Fibroblast of lung (primary cell): ENCODE data around the gene SLC27A1. TPM values are rescaled to one million over a fixed set of nuclear protein-coding genes. Genes with fewer than 3 reads are reported as not detected.
A peak's percentile ranks its signal among the peaks of the same experiment; 100 is the strongest.

ENCODE experiments used
- DNase-seq, 2 donors: peaks; one replicate each; pipeline versions ENCODE4 v3.0.0 to v3.0.0-alpha.2; 2010; ENCODE audit warnings: low read depth in 2 of 2
- H2AFZ ChIP-seq: 2 replicates; pipeline ENCODE4 v1.5.1; 2012; ENCODE audit warnings: low read length, control low read depth, inconsistent platforms
- H3K27ac ChIP-seq: 2 replicates; pipeline ENCODE4 v1.5.1; 2011; ENCODE audit warnings: low read length, control low read depth; ENCODE audit not compliant: insufficient read depth
- H3K27me3 ChIP-seq: 2 replicates; pipeline ENCODE4 v1.5.1; 2011; ENCODE audit warnings: mild to moderate bottlenecking, low read length; ENCODE audit not compliant: control insufficient read depth, insufficient read depth
- H3K36me3 ChIP-seq: 2 replicates; pipeline ENCODE4 v1.5.1; 2011; ENCODE audit warnings: low read length; ENCODE audit not compliant: control insufficient read depth, insufficient read depth
- H3K4me1 ChIP-seq: 2 replicates; pipeline ENCODE4 v1.5.1; 2011; ENCODE audit warnings: low read length; ENCODE audit not compliant: control insufficient read depth, insufficient read depth; ENCODE audit errors: extremely low read depth
- H3K4me2 ChIP-seq: 2 replicates; pipeline ENCODE4 v1.5.1; 2011; ENCODE audit warnings: low read length, control low read depth; ENCODE audit not compliant: insufficient read depth; ENCODE audit errors: extremely low read depth
- H3K4me3 ChIP-seq, 4 experiments: fragments of 200-600 bp in 1 of 4; sonication (generic) in 1 of 4; replicated peaks in 1 of 4; 2 replicates each; pipeline ENCODE4 v1.5.1; 2011 to 2016; ENCODE audit warnings: low read length in 4 of 4, low read depth in 3 of 4, mild to moderate bottlenecking in 3 of 4, control low read depth in 2 of 4, inconsistent platforms in 1 of 4, mixed read lengths in 1 of 4; ENCODE audit not compliant: insufficient read depth in 1 of 4; ENCODE audit errors: control extremely low read depth in 1 of 4
- H3K79me2 ChIP-seq: 2 replicates; pipeline ENCODE4 v1.5.1; 2012; ENCODE audit warnings: mild to moderate bottlenecking, low read length, inconsistent platforms; ENCODE audit not compliant: control insufficient read depth, insufficient read depth
- H3K9ac ChIP-seq: 2 replicates; pipeline ENCODE4 v1.5.1; 2011; ENCODE audit warnings: mild to moderate bottlenecking, low read length, control low read depth; ENCODE audit not compliant: insufficient read depth
- H3K9me3 ChIP-seq: 2 replicates; pipeline ENCODE4 v1.5.1; 2012; ENCODE audit warnings: low read depth, low read length; ENCODE audit not compliant: control insufficient read depth, insufficient read depth
- H4K20me1 ChIP-seq: 2 replicates; pipeline ENCODE4 v1.5.1; 2011; ENCODE audit warnings: low read length; ENCODE audit not compliant: control insufficient read depth, insufficient read depth; ENCODE audit errors: extremely low read depth
- EZH2 ChIP-seq: IDR thresholded peaks from 2 replicates; pipeline ENCODE4 v1.5.1; 2012; ENCODE audit warnings: low read length, control low read depth, mild to moderate bottlenecking; ENCODE audit errors: missing control alignments
- polyA plus RNA-seq, 2 donors: library from polyadenylated mRNA; depleted of rRNA in 1 of 2; stranded (reverse) in 1 of 2; unstranded in 1 of 2; fragments of >200 nt; gene quantifications; 2 replicates each; pipeline ENCODE4 v1.2.1, GENCODE V29; 2011 to 2012; ENCODE audit warnings: missing spikeins in 1 of 2
- total RNA-seq: library from RNA; depleted of rRNA; stranded (reverse); fragments of >200 nt; gene quantifications from 2 replicates; pipeline ENCODE4 v1.2.1, GENCODE V29; 2014
- TF ChIP-seq, protein P1 (sequence below), 2 donors: IDR thresholded peaks in 1 of 2; conservative IDR thresholded peaks in 1 of 2; 1 replicate in 1 of 2; 2 replicates in 1 of 2; pipeline ENCODE4 v1.5.1; 2011 to 2012; ENCODE audit warnings: low read length in 2 of 2, control low read depth in 1 of 2, inconsistent platforms in 1 of 2, low read depth in 1 of 2, mild to moderate bottlenecking in 1 of 2

Gene SLC27A1
- total and polyA plus RNA-seq, 2 donors (not counting 1 experiment from before 2014, with no cell fraction given): 4.0 to 25.3 TPM

GRCh38 chr19:17499648-17500446, 29.5 kb downstream of the SLC27A1 start:
- no peaks in the 10 kb centered on the region for H3K79me2 ChIP-seq
- no peaks in the 10 kb centered on the region for H4K20me1 ChIP-seq
- peak overlapping the region; percentile 65 for H3K27ac ChIP-seq
- no peak overlapping the region for H3K4me3 ChIP-seq
- peak overlapping the region; percentile 4 for H3K9ac ChIP-seq
- peak; percentile 63 to 70 for DNase-seq
- peaks cover 8% of the 10 kb centered on the region for H3K36me3 ChIP-seq
- H3K4me1 ChIP-seq: peaks cover 8% of the 10 kb centered on the region
- H2AFZ ChIP-seq: no peak overlapping the region
- no peak overlapping the region for H3K4me2 ChIP-seq
- H3K27me3 ChIP-seq: no peaks in the 10 kb centered on the region
- H3K9me3 ChIP-seq: no peaks in the 10 kb centered on the region
- TF ChIP-seq EZH2: no peak
- TF ChIP-seq, protein P1, sequence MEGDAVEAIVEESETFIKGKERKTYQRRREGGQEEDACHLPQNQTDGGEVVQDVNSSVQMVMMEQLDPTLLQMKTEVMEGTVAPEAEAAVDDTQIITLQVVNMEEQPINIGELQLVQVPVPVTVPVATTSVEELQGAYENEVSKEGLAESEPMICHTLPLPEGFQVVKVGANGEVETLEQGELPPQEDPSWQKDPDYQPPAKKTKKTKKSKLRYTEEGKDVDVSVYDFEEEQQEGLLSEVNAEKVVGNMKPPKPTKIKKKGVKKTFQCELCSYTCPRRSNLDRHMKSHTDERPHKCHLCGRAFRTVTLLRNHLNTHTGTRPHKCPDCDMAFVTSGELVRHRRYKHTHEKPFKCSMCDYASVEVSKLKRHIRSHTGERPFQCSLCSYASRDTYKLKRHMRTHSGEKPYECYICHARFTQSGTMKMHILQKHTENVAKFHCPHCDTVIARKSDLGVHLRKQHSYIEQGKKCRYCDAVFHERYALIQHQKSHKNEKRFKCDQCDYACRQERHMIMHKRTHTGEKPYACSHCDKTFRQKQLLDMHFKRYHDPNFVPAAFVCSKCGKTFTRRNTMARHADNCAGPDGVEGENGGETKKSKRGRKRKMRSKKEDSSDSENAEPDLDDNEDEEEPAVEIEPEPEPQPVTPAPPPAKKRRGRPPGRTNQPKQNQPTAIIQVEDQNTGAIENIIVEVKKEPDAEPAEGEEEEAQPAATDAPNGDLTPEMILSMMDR (conservative IDR thresholded peaks at IDR 0.05 in 1 of 2, IDR thresholded peaks at IDR 0.05 in 1 of 2; ENCODE audit: low read depth in 1 of 2, low read length in 2 of 2): no peak

GRCh38 chr19:17500447-17501198, 30.3 kb downstream of the SLC27A1 start:
- Histone ChIP-seq H3K36me3 (peaks cover 10% of the 10 kb centered on the region), H3K4me2 (no peak overlapping the region), H3K79me2 (peaks cover 2% of the 10 kb centered on the region), H3K27me3 (no peaks in the 10 kb centered on the region), H4K20me1 (no peaks in the 10 kb centered on the region), H2AFZ (no peak overlapping the region), H3K9ac (no peak overlapping the region), H3K27ac (no peak overlapping the region), H3K4me1 (peaks cover 8% of the 10 kb centered on the region), H3K9me3 (no peaks in the 10 kb centered on the region), H3K4me3 (no peak overlapping the region)
- DNase-seq: no peak
- TF ChIP-seq EZH2: no peak
- TF ChIP-seq, protein P1 (conservative IDR thresholded peaks at IDR 0.05 in 1 of 2, IDR thresholded peaks at IDR 0.05 in 1 of 2; ENCODE audit: low read depth in 1 of 2, low read length in 2 of 2): no peak

GRCh38 chr19:17503240-17503639, 32.9 kb downstream of the SLC27A1 start:
- no peaks in the 10 kb centered on the region for H3K27me3 ChIP-seq
- DNase-seq: no peak
- H3K9me3 ChIP-seq: no peaks in the 10 kb centered on the region
- H3K27ac ChIP-seq: no peak overlapping the region
- no peak overlapping the region for H3K4me2 ChIP-seq
- H3K9ac ChIP-seq: no peak overlapping the region
- no peaks in the 10 kb centered on the region for H4K20me1 ChIP-seq
- peaks cover 9% of the 10 kb centered on the region for H3K4me1 ChIP-seq
- H3K79me2 ChIP-seq: peaks cover 5% of the 10 kb centered on the region
- no peak overlapping the region for H3K4me3 ChIP-seq
- TF ChIP-seq, protein P1 (conservative IDR thresholded peaks at IDR 0.05 in 1 of 2, IDR thresholded peaks at IDR 0.05 in 1 of 2; ENCODE audit: low read depth in 1 of 2, low read length in 2 of 2): no peak
- no peak for TF ChIP-seq EZH2
- H3K36me3 ChIP-seq: peaks cover 8% of the 10 kb centered on the region
- no peak overlapping the region for H2AFZ ChIP-seq
